ENCODE data around the gene CACNA2D1. TPM values are rescaled to one million over a fixed set of nuclear protein-coding genes. Genes with fewer than 3 reads are reported as not detected.

CACNA2D1 gene
- total RNA-seq, 1 experiment from 2014 or later = 36.2 TPM

GRCh38 chr7:82106201-82106600 lies 337.4 kb downstream of the CACNA2D1 start:
- Histone ChIP-seq H3K14ac (ENCODE audit: insufficient read depth, low read length) (no peak overlapping the region), H2BK15ac (ENCODE audit: low read depth, low read length) (no peak overlapping the region), H4K91ac (ENCODE audit: insufficient read length, low read depth, low read length) (no peak overlapping the region), H3K4ac (ENCODE audit: low read depth, low read length) (no peak overlapping the region), H3K79me2 (ENCODE audit: insufficient read depth, low read length) (no peaks in the 10 kb centered on the region), H3K23ac (ENCODE audit: insufficient read length, low read depth, low read length) (no peak overlapping the region), H2BK120ac (ENCODE audit: low read depth, low read length, poor library complexity, severe bottlenecking) (no peak overlapping the region), H3K23me2 (ENCODE audit: insufficient read length, low read depth, low read length, poor library complexity, severe bottlenecking) (no peaks in the 10 kb centered on the region), H3K4me2 (ENCODE audit: insufficient read depth, insufficient read length, low read length) (no peak overlapping the region), H4K5ac (ENCODE audit: insufficient read length, low read depth, low read length) (no peak overlapping the region), H3K56ac (ENCODE audit: insufficient read length, low read depth, low read length) (no peak overlapping the region), H3K4me1 (ENCODE audit: insufficient read depth, low read length) (no peaks in the 10 kb centered on the region; the same call in 1 of the 2 replicates), H4K20me1 (ENCODE audit: control insufficient read depth, insufficient read depth, insufficient read length) (no peaks in the 10 kb centered on the region), H2BK20ac (ENCODE audit: low read depth, low read length, poor library complexity, severe bottlenecking) (no peak overlapping the region), H2BK12ac (ENCODE audit: insufficient read length, low read depth, low read length) (no peak overlapping the region), H2BK5ac (ENCODE audit: insufficient read length, low read length) (no peak overlapping the region), H4K8ac (replicated peaks; ENCODE audit: insufficient read length, low read depth, low read length) (no peak overlapping the region), H3K9me3 (ENCODE audit: control insufficient read depth, low read depth, low read length) (no peaks in the 10 kb centered on the region), H3K27me3 (ENCODE audit: insufficient read depth, low read length) (no peaks in the 10 kb centered on the region), H2AFZ (ENCODE audit: low read length) (no peak overlapping the region), H3K18ac (ENCODE audit: insufficient read length, low read depth, low read length) (no peak overlapping the region), H2AK5ac (ENCODE audit: insufficient read length, low read length) (no peak overlapping the region), H3K79me1 (ENCODE audit: insufficient read depth, low read depth, low read length, poor library complexity, severe bottlenecking) (no peaks in the 10 kb centered on the region), H3T11ph (ENCODE audit: low read length) (no peak overlapping the region), H3K27ac (ENCODE audit: insufficient read length, low read depth, low read length) (no peak overlapping the region), H3K9ac (ENCODE audit: extremely low read depth, insufficient read length, low read length) (no peak overlapping the region)
- TF ChIP-seq, protein P1, sequence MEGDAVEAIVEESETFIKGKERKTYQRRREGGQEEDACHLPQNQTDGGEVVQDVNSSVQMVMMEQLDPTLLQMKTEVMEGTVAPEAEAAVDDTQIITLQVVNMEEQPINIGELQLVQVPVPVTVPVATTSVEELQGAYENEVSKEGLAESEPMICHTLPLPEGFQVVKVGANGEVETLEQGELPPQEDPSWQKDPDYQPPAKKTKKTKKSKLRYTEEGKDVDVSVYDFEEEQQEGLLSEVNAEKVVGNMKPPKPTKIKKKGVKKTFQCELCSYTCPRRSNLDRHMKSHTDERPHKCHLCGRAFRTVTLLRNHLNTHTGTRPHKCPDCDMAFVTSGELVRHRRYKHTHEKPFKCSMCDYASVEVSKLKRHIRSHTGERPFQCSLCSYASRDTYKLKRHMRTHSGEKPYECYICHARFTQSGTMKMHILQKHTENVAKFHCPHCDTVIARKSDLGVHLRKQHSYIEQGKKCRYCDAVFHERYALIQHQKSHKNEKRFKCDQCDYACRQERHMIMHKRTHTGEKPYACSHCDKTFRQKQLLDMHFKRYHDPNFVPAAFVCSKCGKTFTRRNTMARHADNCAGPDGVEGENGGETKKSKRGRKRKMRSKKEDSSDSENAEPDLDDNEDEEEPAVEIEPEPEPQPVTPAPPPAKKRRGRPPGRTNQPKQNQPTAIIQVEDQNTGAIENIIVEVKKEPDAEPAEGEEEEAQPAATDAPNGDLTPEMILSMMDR (conservative IDR thresholded peaks at IDR 0.05) = no peak
- H3K4me3 Mint-ChIP-seq = no peak overlapping the region
- H3K27ac Mint-ChIP-seq = peak overlapping the region in 1 of 3 experiments; percentile 44; a peak in 1 of 7 replicates
- no peaks in the 10 kb centered on the region for H3K9me3 Mint-ChIP-seq
- no peaks in the 10 kb centered on the region for H3K27me3 Mint-ChIP-seq (ENCODE audit: low read depth)
- WGBS (ENCODE audit: extremely low coverage, insufficient read length, low lambda C conversion rate) = no CpG with 5 or more reads among the region's 3 CpGs
- no peaks in the 10 kb centered on the region for H3K36me3 Mint-ChIP-seq (ENCODE audit: insufficient read depth in 1 of 3, low read depth in 3 of 3)
- DNase-seq = no peak
- H3K4me1 Mint-ChIP-seq = peaks cover 8 to 13% of the 10 kb centered on the region in 2 experiments
